ENCODE measurements around the gene SSRP1. TPM values are rescaled to one million over a fixed set of nuclear protein-coding genes. Genes with fewer than 3 reads are reported as not detected.
A peak's percentile ranks its signal among the peaks of the same experiment; 100 is the strongest.

The SSRP1 gene
- total and polyA plus RNA-seq, 9 of the 15 experiments (the other 6 are each of a cell fraction or from before 2014, with no cell fraction given): 91.1 to 416 (median 245) TPM

- TF ChIP-seq CHD4 (IDR thresholded peaks at IDR 0.05; ENCODE audit: insufficient read depth, insufficient replicate concordance, low read depth, low read length, poor library complexity, severe bottlenecking) (peak; percentile 7), SREBF1 (IDR thresholded peaks at IDR 0.05; ENCODE audit: borderline replicate concordance, low read depth, low read length) (no peak), CEBPZ (IDR thresholded peaks at IDR 0.05; ENCODE audit: borderline replicate concordance, low read depth, low read length) (no peak), ZNF224 (CRISPR knock-in tag; IDR thresholded peaks at IDR 0.05) (no peak), GATAD2A (IDR thresholded peaks at IDR 0.05) (no peak), NRF1 (conservative IDR thresholded peaks at IDR 0.05 in 1 of 2, IDR thresholded peaks at IDR 0.05 in 1 of 2) (peak; percentile 42 to 51; a peak in 3 of 4 replicates), CBX8 (IDR thresholded peaks at IDR 0.05; ENCODE audit: borderline replicate concordance, extremely low read depth, low read depth, low read length, poor library complexity, severe bottlenecking) (no peak), DPF2 (IDR thresholded peaks at IDR 0.05) (peak; percentile 57), ESRRA (IDR thresholded peaks at IDR 0.05; ENCODE audit: borderline replicate concordance, low read depth) (no peak), FOXJ2 (tag; IDR thresholded peaks at IDR 0.05) (no peak), ZBTB43 (CRISPR knock-in tag; IDR thresholded peaks at IDR 0.05) (no peak), RBM25 (IDR thresholded peaks at IDR 0.05; ENCODE audit: low read depth, low read length, severe bottlenecking) (peak; percentile 98), CC2D1A (IDR thresholded peaks at IDR 0.05) (no peak), ZNF778 (CRISPR knock-in tag; IDR thresholded peaks at IDR 0.05) (no peak), EP400 (IDR thresholded peaks at IDR 0.05) (no peak), RAD21 (CRISPR knock-in tag; conservative IDR thresholded peaks at IDR 0.05 in 1 of 2, IDR thresholded peaks at IDR 0.05 in 1 of 2) (peak; percentile 36 to 40), HDAC6 (IDR thresholded peaks at IDR 0.05; ENCODE audit: low read depth, low read length) (no peak), CBX2 (IDR thresholded peaks at IDR 0.05; ENCODE audit: insufficient read depth, low read length, poor library complexity, severe bottlenecking) (no peak), ETS2 (tag; IDR thresholded peaks at IDR 0.05; ENCODE audit: borderline replicate concordance, poor library complexity, severe bottlenecking) (no peak), FOXJ3 (CRISPR knock-in tag; IDR thresholded peaks at IDR 0.05) (no peak), KDM1A (IDR thresholded peaks at IDR 0.05) (peak; percentile 64 to 85), GABPB1 (CRISPR knock-in tag; IDR thresholded peaks at IDR 0.05) (no peak), GTF2F1 (IDR thresholded peaks at IDR 0.05; ENCODE audit: low read depth, low read length) (no peak), PHB (CRISPR knock-in tag; IDR thresholded peaks at IDR 0.05) (no peak), KLF1 (tag; IDR thresholded peaks at IDR 0.05) (no peak; the same call in 1 of the 2 replicates), PYGO2 (tag; IDR thresholded peaks at IDR 0.05) (0 out of 2 replicates have a peak, but pooled peaks have one; percentile 22)
These were observed 22.9 kb upstream of the SSRP1 start (continued) for GRCh38 chr11:57358543-57358961.

Data from K562 (cell line).